Activated gamma-delta T cell treated with anti-CD3 and anti-CD28 coated beads, Interleukin-2, amount 50 U/mL, for 16 hours (primary cell): ENCODE measurements around the gene TRAF4.
"Not testable (repeated sequence)": the region's sequence is repeated elsewhere in the genome, so short reads cannot be mapped to it uniquely, and the experiment has no call there.

ENCODE experiments used
- DNase-seq: peaks from one replicate; pipeline ENCODE4 v3.0.0-alpha.2; 2020; ENCODE audit warnings: low read depth

Gene TRAF4

GRCh38 chr17:28733346-28733745 is 10.5 kb upstream of the TRAF4 start:
- DNase-seq: no peak

DNA sequence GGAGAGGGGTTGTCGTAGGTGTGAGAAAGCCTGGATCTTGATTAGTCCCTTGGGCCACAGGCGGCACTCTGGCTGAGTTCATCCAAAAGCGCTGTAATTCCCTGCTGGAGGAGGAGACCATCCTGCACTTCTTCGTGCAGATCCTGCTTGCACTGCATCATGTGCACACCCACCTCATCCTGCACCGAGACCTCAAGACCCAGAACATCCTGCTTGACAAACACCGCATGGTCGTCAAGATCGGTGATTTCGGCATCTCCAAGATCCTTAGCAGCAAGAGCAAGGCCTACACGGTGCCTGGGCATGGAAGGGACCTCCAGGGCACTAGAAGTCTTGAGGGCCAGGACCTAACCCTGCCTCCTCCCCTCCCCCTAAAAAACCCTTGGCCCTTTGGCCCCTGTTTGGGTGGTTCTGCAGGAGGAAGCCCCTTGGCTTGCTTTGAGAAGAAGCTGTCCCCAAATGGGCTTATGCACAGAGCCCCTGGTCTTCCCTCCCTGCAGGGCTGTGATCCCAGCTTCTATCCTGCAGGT is 9.0 kb upstream of the TRAF4 start:
- no peak for DNase-seq

GRCh38 chr17:28735242-28735722 is 8.5 kb upstream of the TRAF4 start:
- no peak for DNase-seq

GRCh38 chr17:28735913-28736769 is 7.7 kb upstream of the TRAF4 start:
- not testable (repeated sequence) for DNase-seq

GRCh38 chr17:28737316-28737715 is 6.5 kb upstream of the TRAF4 start:
- DNase-seq: no peak

GRCh38 chr17:28737770-28738679 is 5.8 kb upstream of the TRAF4 start:
- no peak for DNase-seq

- peak; percentile 56 for DNase-seq
Observed at GRCh38 chr17:28738680-28739384, 5.0 kb upstream of the TRAF4 start.

DNA sequence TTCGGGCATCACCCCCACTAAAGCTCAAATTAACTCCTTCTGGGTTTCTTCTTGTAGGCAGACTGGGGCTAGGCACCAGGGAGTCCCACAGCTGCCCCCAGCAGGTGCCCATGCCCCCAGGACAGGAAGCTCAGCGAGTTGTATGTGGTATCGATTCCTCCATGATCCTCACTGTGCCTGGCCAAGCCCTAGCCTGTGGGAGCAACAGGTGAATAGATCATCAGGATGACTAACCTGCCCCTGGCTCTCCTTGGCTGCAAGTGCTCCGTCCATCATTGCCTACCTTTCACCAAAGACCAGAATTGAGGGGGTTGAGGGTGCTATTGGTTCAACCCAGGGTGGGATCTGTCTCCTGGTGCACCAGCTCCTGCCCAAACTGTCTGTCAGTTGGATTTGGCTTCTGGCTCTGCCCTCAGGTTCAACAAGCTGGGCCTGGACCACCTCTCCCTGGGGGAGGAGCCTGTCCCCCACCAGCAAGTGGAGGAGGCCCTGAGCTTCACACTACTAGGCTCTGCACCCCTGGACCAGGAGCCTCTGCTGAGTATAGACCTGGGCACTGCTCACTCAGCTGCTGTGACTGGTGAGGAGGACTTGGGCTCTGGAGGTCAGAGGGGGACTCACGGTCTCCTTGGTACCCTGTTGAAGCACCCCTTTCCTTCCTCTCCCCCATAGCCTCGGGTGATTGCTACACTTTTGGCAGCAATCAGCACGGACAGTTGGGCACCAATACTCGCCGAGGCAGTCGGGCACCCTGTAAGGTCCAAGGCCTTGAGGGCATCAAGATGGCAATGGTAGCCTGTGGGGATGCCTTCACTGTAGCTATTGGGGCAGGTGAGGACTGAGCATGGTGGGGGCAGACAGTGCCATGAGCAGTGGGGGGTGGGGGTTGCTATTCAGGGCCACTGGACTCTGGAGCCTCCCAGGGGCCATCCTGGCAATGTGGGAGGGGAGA is 3.1 kb upstream of the TRAF4 start:
- DNase-seq: no peak

GRCh38 chr17:28741358-28742349 is 2.2 kb upstream of the TRAF4 start:
- no peak for DNase-seq

DNA sequence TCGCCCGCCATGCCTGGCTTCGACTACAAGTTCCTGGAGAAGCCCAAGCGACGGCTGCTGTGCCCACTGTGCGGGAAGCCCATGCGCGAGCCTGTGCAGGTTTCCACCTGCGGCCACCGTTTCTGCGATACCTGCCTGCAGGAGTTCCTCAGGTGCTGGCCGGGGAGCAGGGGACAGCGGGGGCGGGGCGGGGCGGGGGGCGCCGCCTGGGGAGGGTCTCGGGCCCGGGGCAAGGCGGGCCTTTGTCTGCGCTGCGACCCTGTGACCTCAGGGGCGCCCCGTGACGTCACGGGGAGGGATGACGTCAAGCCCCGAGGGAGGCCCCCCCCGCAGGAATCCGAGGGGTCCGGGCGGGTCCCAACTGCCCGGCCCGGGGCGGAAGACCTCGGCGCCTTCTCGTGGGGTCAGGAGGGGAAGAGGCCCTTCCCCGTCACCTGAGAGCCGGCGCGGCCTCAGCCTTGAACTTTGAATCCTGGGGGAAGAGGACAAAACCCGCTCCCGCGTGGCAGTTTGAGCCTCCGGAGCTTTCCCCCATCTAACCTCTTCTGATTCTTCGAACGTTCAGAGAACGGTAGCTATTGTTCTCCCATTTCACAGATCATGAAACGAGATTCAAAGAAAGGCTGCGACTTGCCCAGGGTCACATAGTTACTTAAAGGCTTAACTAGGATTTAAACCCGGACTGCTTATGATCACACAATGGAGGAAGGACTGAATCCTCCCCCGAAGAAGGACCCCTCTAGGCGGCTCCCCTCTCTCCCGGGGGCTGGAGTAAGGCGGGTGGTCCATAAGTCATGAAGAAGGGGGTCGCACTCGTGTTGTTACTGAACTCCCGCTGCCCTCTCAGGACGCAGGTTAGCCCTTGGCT is 527 bp downstream of the TRAF4 start:
- no peak for DNase-seq

DNA sequence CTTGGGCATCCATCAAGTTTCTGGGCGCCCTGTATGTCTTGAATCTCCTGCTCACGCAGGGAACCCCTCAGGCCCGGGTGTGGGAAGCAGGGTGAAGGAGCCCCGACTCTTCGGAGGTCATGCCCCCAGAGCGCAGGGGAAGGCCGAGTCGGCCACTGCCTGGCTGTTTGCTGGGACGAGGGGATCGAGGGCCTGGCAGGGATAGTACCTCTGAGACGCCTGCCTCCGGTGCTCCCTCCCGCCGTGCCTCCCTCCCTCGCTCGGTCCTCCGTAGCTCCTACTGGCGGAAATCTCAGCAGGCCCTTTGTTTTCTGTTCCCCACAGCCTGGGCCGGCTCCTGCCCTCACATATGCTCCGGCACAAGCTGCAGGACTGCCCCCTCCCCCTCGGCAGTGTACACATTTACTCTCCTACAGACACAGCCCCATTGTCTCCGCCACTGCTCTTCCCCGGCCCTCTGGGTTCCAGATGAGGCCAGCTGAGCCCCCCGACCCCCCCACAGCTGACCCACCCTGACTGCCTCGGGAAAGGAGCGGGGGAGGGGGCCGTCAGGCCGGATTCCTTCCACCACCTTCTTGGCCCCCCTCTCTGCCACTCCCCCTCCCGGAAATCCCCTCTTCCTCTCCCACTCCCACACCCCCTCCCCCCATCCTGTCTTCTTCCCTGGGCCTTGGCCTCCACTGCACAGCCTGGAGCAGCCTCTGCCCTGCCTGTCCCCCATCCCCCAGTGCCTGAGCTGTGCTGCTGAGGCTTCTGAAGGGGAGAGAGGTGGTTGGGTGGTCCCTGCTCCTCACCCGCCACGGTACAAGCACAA is 1.4 kb downstream of the TRAF4 start:
- no peak for DNase-seq

DNA sequence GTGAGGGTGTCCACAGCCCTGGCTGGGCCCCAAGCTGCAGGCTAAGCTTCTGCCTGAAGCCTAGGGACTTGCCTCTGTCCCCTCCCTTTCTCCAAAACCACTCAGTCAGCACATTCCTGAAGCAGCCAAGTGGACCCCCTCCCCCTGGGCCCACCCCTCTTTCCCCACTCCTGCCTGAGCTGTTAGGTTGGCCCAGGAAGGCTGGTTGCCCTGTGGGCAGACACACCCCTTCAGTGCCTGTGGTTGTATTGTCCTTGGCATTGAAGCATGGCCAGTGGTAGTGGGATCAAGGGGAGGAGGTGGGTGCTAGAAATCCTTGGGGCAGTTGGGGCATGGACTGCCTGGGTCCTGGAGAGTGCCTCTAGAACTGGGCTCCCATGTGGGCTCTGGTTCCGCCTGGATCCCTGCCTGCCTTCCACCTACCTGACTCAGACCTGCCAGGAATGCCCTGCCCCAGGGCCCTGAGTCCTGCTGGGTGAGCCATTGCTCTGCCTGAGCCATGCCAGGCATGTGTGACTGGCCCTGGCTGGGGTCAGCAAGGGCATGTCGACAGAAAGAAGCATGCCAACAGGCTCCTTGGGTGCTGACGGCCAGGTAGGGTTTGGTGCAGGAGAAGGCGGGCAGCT is 2.1 kb downstream of the TRAF4 start:
- no peak for DNase-seq

DNA sequence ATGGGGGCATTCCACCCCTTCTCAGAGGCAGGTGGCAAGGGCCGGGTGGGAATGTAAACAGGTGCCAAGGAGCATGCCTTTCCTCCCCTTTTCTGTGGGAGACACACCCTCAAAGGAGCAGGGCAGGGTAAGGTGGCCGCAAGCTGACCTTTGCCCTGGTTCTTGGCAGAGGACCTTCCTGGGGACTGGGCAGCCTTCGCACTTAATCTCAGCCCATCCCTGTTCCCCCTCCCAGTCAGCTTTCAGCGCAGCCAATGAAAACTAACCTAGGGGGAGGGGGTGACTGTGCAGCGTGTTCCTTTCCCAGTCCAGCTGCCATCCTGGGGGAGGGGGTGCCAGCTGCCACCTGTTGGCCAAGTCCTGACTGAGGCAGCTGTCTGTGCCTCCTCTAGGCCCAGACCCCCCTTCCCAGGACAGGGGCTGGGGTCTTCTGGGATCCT is 2.8 kb downstream of the TRAF4 start:
- DNase-seq: no peak

GRCh38 chr17:28747051-28747691 is 3.4 kb downstream of the TRAF4 start:
- DNase-seq: no peak

DNA sequence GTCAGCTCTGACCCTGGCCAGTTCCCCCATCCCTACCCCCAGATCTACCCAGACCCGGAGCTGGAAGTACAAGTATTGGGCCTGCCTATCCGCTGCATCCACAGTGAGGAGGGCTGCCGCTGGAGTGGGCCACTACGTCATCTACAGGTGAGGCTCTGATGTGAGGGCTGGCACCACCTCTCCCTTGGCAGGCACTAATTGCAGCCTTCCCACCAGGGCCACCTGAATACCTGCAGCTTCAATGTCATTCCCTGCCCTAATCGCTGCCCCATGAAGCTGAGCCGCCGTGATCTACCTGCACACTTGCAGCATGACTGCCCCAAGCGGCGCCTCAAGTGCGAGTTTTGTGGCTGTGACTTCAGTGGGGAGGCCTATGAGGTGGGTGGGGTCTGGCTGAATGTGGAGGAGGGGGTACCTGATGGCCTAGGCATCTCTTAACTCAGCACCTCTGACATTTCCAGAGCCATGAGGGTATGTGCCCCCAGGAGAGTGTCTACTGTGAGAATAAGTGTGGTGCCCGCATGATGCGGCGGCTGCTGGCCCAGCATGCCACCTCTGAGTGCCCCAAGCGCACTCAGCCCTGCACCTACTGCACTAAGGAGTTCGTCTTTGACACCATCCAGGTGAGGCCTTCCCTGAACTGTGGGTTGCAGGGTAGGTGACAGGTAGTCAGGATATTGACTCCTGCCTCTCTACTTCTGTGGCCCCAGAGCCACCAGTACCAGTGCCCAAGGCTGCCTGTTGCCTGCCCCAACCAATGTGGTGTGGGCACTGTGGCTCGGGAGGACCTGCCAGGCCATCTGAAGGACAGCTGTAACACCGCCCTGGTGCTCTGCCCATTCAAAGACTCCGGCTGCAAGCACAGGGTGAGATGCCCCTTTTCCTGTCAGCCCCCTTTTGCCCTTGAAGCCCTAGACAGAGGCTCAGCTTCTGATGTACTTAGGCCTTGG is 4.3 kb downstream of the TRAF4 start:
- no peak for DNase-seq
